HS-5 (cell line): ENCODE measurements around the gene MAN1C1.
"Not testable (repeated sequence)": the region's sequence is repeated elsewhere in the genome, so short reads cannot be mapped to it uniquely, and the experiment has no call there.

Source experiments
- DNase-seq: peaks from one replicate; pipeline ENCODE4 v3.0.0-alpha.2; 2012; ENCODE audit warnings: low read depth

Gene MAN1C1

GRCh38 chr1:25698252-25698651 lies 81.7 kb downstream of the MAN1C1 start:
- no peak for DNase-seq

DNA sequence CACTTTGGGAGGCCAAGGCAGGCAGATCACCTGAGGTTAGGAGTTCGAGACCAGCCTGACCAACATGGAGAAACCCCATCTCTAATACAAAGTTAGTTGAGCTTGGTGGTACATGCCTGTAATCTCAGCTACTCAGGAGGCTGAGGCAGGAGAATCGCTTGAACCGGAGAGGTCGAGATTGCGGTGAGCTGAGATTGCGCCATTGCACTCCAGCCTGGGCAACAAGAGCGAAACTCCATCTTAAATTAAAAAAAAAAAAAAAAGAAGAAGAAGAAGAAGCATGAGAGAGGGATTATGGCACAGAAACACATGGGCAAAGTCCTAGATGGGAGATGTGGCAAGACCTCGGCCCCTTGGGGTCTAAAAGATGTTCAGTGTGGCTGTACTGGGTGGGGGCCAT lies 82.5 kb downstream of the MAN1C1 start:
- not testable (repeated sequence) for DNase-seq

GRCh38 chr1:25699500-25700143 lies 83.0 kb downstream of the MAN1C1 start:
- DNase-seq: no peak

GRCh38 chr1:25700144-25700523 lies 83.5 kb downstream of the MAN1C1 start:
- DNase-seq: no peak

DNA sequence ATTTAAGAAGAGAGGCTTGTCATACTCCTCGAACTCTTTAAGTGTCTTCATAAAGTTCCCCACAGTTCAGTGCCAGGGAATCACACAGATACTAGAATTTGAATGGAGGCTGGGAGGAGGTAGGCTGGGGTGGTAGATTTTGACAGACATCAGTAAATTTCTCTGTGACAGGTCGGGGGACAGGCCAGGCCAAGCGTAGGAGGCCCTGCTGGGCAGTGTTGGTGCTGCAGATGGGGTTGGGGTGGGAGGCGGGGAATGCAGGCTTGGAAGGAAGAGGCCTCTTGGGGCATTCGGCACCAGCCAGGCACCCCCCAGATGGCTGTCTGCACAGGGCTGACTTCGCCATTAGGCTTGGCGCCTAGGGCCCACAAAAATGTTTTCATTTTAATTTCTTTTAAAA lies 84.0 kb downstream of the MAN1C1 start:
- no peak for DNase-seq

DNA sequence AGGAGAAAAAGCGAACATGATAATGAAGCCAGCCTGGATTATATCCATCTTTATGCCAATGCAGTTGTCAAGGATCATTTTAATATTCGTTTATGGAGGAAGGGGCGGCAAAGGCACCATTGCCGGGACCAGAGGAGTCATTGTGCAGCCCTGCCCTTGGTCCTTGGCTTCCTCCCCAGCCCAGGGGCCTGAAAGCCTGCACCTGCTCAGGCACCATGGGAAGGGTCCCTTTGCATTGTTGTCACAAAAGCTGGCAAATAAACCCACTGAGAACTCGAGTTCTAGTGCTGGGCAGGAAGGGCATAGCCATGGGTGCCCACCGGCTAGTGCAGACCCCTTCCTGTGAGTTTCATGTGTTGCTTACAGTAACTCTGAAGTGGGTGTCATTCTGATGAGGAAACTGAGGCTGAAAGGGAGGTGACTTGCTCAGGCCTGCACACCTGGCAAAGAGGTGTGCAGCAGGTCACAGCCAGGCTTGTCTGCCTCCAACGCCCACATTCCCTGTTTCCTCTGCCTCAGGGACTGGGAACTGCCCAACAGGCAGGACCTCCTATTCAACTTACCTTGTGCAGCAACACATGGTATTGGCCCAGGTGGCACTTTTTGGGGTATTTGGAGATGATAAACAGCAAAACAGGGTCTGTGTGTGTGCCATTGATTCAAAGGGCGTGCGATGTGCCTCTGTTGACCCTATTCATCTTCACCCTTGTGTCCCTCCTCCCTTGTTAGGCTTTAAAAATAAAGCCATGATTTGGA lies 84.6 kb downstream of the MAN1C1 start:
- DNase-seq: no peak

DNA sequence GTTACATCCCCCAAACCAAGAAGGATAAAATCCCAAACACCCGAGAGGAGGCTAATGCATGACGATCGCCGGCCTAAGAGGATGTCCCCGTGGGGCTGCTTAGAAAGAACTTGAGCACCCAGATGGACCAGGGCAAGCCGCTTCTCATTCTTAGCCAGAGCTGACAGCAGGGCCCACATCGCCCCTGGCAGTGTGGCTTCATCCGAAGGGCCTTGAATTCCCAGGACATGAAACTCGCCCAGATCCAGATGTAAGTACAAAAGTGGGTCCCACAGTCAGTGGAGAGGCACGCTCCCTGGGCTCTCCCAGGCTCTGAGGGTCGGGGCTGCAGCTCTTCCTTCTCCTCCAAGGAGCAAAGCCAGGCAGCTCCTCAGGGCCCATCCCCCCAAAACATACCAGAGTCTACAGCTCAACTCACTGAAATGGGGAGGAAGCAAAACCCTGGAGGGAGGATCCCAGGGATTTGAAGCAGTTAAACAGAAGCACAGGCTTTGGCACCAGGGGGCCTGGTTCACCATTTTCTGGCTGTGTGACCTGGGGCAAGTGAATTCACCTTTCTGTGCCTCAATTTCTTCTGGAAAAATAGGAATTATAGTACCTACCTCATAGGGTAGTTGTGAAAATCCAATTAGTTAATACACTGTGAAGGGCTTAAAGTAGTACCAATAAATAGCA lies 85.6 kb downstream of the MAN1C1 start:
- DNase-seq: no peak

DNA sequence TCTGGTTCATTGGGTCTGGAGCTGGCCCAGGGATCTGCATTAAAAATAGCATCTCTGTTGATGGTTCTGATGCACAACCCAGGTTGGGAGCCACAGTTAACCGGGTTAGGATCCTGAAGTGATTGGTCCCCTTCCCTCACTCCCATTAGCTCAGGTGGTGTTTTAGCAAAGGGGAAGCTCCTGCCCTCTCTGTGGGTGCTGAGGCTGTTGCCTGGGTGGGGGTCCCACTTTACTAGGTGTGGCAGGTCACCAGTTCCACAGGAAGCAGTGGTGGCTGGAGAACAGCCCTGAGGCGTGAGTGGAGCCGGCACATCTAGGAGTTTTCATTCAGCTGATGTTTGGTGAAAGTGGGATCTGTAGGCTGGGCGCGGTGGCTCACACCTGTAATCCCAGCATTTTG lies 86.5 kb downstream of the MAN1C1 start:
- DNase-seq: no peak

- DNase-seq: no peak
Observed at GRCh38 chr1:25703671-25704266, 87.2 kb downstream of the MAN1C1 start.

DNA sequence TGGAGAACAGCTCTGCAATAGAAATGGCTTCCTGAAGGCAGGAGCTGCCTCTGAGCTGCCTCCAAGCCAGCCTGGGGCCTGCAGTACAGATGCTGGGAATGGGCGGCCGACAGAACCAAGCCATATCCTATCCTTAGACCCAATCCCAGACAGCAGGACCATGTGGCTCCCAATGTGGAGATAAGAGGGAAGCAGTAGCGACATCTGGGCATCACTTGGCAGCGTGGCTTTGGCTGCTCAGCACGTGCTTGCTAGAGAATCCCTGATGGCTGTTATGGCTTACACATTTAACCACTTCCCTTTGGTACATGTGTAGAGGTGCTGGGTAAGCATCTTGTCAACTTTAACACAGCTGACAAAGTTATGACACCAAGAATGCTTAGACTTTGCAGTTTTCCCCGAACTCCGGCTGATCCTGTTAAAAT lies 87.7 kb downstream of the MAN1C1 start:
- DNase-seq: no peak

GRCh38 chr1:25705699-25706098 lies 89.1 kb downstream of the MAN1C1 start:
- no peak for DNase-seq

DNA sequence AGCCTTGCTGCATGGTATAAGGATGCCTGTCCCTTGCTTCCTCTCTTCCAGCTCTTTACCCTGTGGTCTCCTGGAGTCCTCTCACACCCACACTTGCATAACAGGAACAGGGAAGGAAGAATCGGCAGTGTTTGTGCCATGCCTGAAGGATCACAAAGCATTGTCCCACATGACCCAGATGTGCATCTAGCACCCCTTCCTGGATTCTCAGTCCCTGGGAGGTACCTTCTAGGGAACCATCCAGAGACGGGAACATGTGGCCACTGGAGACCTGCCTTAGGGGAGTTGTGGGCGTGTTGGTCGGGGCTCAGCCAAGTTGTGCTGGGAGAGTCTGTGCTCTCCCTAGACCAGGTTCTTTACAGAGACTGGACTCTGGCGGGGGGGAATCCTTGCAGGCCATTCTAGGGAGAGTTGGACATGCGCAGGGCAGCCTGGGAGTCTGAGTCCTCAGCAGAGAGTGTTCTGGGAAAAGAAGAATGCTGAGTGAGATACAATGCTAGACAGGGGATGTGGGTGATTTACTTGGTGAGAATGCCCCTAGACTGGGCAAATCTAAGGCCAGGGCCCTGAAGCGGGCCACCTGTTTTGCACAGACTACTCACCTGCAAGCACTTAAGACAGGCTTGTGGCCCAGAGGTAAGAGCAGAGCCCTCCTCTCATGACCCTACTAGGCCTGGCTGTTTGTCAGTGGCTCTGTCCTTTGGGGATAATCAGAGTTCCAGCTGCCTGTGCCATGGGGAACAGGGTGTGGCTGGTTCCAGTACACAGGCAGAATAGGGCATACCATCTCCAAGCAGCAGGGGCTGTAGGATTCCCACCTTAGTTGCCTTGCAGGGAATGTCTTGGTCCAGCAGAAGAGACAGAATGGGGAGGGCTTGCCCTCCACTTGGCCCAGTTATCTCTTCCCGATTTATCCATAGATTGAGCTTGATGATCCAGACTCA lies 89.8 kb downstream of the MAN1C1 start:
- DNase-seq: no peak

DNA sequence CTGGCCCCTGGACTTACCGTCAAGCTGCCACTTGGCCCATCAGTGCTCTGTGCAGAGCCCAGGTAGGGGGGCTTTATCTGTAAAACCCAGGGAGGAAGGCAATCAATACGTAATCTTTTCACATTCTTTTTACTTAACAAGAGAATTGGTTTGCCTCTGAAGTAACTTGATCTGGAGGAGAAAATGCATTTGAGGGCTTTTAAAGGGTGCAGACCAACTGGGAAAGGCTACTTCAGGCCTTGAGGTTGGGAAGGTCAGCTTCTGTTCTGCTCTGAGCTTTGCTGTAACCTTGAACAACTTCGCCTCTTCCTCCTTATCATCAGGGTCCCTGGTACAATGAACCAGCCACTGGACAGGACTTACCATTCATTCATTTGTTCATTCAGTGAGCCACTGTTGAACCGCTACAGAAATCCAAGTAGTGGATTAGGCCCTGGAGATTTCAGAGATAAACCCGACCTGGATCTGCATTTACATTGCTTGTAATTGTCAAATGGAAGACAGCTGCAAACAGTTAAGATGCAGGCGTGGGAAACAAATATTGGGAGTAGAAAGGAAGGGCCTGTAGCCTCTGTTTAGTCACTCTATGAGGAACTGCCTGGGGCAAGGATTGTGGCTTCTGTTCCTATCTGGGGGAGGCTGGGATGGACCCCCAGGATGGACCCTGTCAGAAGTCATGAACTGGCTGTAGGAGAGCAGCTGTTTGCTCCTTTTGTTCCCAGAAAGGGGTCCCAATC lies 90.9 kb downstream of the MAN1C1 start:
- no peak for DNase-seq

DNA sequence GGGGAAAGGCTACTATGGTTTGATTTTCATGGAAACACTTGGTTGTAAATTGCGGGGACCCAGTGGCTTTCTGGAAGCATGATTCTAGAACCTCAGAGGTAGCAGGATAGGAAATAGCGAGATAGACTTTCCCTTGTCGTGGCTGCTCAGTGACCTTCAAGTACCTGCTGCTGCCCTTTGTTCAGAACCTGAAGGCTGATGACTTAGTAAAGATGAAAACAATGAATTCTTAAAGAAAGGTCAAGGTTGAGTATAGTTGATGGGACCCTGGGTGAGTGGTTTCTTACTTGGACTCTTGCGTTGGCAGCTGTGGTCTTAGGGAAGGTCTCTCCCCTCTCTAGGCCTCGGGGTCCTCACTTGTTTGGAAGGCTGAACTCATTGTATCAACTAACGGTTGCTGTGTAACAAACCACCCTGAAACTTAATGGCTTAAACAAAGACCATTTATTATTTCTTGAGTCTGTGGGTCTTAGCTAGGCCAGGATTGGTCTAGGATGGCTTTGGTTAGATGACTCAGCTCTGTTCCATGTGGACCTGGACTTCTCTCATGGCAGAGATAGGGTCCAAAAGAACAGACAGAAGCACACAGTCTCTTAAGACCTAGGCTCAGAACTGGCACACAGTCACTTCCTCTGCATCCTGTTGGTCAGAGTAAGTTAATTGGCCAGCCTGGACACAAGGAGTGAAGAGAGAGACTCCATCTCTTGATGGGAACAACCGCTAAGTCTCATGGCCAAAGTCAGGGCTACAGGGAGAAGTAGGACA lies 94.2 kb downstream of the MAN1C1 start:
- DNase-seq: no peak

- DNase-seq: no peak
Observed at GRCh38 chr1:25711555-25712298, 95.1 kb downstream of the MAN1C1 start.

DNA sequence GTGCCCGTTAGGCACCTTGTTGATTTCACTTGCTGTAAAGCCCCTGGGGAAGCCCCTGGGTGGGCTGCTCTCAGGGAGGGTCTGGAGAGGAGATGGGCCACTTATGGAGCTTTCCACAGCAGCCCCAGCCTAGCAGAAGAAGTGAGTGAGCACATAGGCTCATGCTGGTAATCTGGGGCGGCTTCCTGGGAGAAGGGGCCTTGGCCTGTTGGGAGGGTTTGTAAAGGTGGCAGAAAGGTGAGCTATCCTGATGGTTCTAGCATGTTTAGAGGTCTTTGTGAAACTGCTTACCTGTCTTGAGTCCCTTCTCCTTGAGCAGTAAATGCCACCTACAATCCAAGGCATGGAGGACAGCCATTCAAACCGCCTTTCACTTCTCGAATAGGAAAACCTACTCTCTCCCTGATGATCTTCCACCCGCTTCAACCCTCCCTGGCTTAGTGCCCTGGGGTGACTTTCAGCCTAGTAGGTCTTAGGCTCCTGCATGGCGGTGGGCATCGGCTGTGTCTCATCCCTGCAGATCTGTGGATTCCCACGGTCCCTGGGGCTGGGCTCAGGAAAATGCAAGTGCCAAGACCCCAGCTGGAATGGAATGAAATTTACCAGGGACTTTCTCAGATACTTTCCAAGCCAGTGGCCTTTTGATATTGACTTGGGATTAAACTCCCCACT lies 95.8 kb downstream of the MAN1C1 start:
- no peak for DNase-seq

GRCh38 chr1:25713961-25714360 lies 97.4 kb downstream of the MAN1C1 start:
- DNase-seq: no peak

GRCh38 chr1:25714372-25714931 lies 97.9 kb downstream of the MAN1C1 start:
- DNase-seq: no peak

DNA sequence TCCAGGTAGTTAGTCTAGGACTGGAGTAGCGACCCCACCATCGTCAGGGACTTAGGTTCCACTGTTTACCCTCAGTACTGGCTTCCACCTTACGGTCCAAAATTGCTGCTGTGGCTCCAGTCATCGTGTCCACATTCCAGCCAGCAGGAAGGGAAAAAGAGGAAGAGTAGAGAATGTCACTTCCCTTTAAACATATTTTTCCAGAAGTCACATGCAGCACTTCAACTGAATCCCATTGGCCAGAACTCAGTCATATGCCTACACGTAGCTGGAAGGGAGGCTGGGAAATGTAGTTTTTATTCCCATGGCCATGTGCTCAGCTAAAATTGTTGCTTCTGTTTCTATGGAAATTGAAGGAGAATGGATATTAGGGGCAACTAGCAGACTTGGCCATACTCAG lies 99.3 kb downstream of the MAN1C1 start:
- no peak for DNase-seq
